Measurements from ENCODE around the gene KCNH4.
A peak's percentile ranks its signal among the peaks of the same experiment; 100 is the strongest.

KCNH4 gene

GRCh38 chr17:42113293-42114069 lies 67.5 kb downstream of the KCNH4 start:
- H3K4me3 Mint-ChIP-seq, result peak overlapping the region; percentile 85
- H3K36me3 Mint-ChIP-seq (ENCODE audit: low read depth), result peaks cover 16% of the 10 kb centered on the region
- H3K27ac Mint-ChIP-seq, result no peak overlapping the region
- no peaks in the 10 kb centered on the region for H3K27me3 Mint-ChIP-seq
- no peaks in the 10 kb centered on the region for H3K9me3 Mint-ChIP-seq
- H3K4me1 Mint-ChIP-seq, result peaks cover 35% of the 10 kb centered on the region
- DNase-seq, result no peak
- ATAC-seq, result no peak

GRCh38 chr17:42112552-42113176 lies 68.3 kb downstream of the KCNH4 start, which contains the start of gene DHX58:
DHX58 (minus strand) TSS chr17:42112714; CDS start chr17:42111892, 822 bp downstream.
- Mint-ChIP-seq H3K4me1 (peaks cover 40% of the 10 kb centered on the region), H3K9me3 (no peaks in the 10 kb centered on the region), H3K4me3 (peak within 1 kb of the TSS; percentile 85), H3K27ac (peak within 1 kb of the TSS; percentile 98), H3K36me3 (ENCODE audit: low read depth) (peaks cover 13% of the 10 kb centered on the region), H3K27me3 (no peaks in the 10 kb centered on the region)
- peak; percentile 85 for ATAC-seq
- DNase-seq, result peak; percentile 74

GRCh38 chr17:42111871-42112551 lies 68.9 kb downstream of the KCNH4 start:
- Mint-ChIP-seq H3K27me3 (no peaks in the 10 kb centered on the region), H3K4me1 (peaks cover 41% of the 10 kb centered on the region), H3K27ac (peak overlapping the region; percentile 98), H3K36me3 (ENCODE audit: low read depth) (peaks cover 11% of the 10 kb centered on the region), H3K9me3 (no peaks in the 10 kb centered on the region), H3K4me3 (peak overlapping the region; percentile 85)
- ATAC-seq, result no peak
- DNase-seq, result peak; percentile 26

GRCh38 chr17:42111265-42111636 lies 69.7 kb downstream of the KCNH4 start:
- Mint-ChIP-seq H3K4me3 (no peak overlapping the region), H3K27me3 (no peaks in the 10 kb centered on the region), H3K27ac (no peak overlapping the region), H3K4me1 (peaks cover 34% of the 10 kb centered on the region), H3K9me3 (no peaks in the 10 kb centered on the region), H3K36me3 (ENCODE audit: low read depth) (peaks cover 6% of the 10 kb centered on the region)
- ATAC-seq, result no peak
- DNase-seq, result no peak

- ATAC-seq (no peak), DNase-seq (no peak)
- Mint-ChIP-seq H3K27ac (peak overlapping the region; percentile 0), H3K27me3 (no peaks in the 10 kb centered on the region), H3K4me3 (no peak overlapping the region), H3K36me3 (ENCODE audit: low read depth) (peaks cover under 1% of the 10 kb centered on the region), H3K4me1 (peaks cover 32% of the 10 kb centered on the region), H3K9me3 (no peaks in the 10 kb centered on the region)
Observed at GRCh38 chr17:42110301-42111264, 70.4 kb downstream of the KCNH4 start.

- DNase-seq (no peak), ATAC-seq (no peak)
- no peaks in the 10 kb centered on the region for H3K36me3 Mint-ChIP-seq (ENCODE audit: low read depth)
- H3K4me3 Mint-ChIP-seq, result no peak overlapping the region
- H3K27ac Mint-ChIP-seq, result no peak overlapping the region
- peaks cover 32% of the 10 kb centered on the region for H3K4me1 Mint-ChIP-seq
- H3K27me3 Mint-ChIP-seq, result no peaks in the 10 kb centered on the region
- H3K9me3 Mint-ChIP-seq, result no peaks in the 10 kb centered on the region
Observed at GRCh38 chr17:42109086-42109485, 71.9 kb downstream of the KCNH4 start.

- peak overlapping the region; percentile 57 for H3K4me3 Mint-ChIP-seq
- peaks cover 32% of the 10 kb centered on the region for H3K4me1 Mint-ChIP-seq
- H3K36me3 Mint-ChIP-seq (ENCODE audit: low read depth), result no peaks in the 10 kb centered on the region
- H3K27me3 Mint-ChIP-seq, result no peaks in the 10 kb centered on the region
- H3K27ac Mint-ChIP-seq, result peak overlapping the region; percentile 31
- ATAC-seq, result peak; percentile 85
- peak; percentile 97 for DNase-seq
- no peaks in the 10 kb centered on the region for H3K9me3 Mint-ChIP-seq
Observed at GRCh38 chr17:42107597-42108576, 73.1 kb downstream of the KCNH4 start.

- DNase-seq, result no peak
- Mint-ChIP-seq H3K36me3 (ENCODE audit: low read depth) (no peaks in the 10 kb centered on the region), H3K4me3 (no peak overlapping the region), H3K4me1 (peaks cover 26% of the 10 kb centered on the region), H3K27me3 (no peaks in the 10 kb centered on the region), H3K27ac (no peak overlapping the region), H3K9me3 (no peaks in the 10 kb centered on the region)
- no peak for ATAC-seq
Observed at GRCh38 chr17:42107124-42107523, 73.8 kb downstream of the KCNH4 start.
